ENCODE measurements around the gene KIAA1191.
"Not testable (repeated sequence)": the region's sequence is repeated elsewhere in the genome, so short reads cannot be mapped to it uniquely, and the experiment has no call there.

The KIAA1191 gene

GRCh38 chr5:176361437-176362232 is at the start of gene KIAA1191:
TSS of gene KIAA1191 (minus strand) at chr5:176361764. CDS start at chr5:176359508, 2,256 bp downstream.
- no peak for FAIRE-seq

- no peak for FAIRE-seq
These were observed 49.1 kb upstream of the KIAA1191 start for GRCh38 chr5:176410486-176411180.

- no peak for FAIRE-seq
These were observed 48.2 kb upstream of the KIAA1191 start for GRCh38 chr5:176409765-176410164.

GRCh38 chr5:176408590-176408989 is 47.0 kb upstream of the KIAA1191 start:
- FAIRE-seq = no peak

- not testable (repeated sequence) for FAIRE-seq
These were observed 46.6 kb upstream of the KIAA1191 start for GRCh38 chr5:176408252-176408573.

- no peak for FAIRE-seq
These were observed 46.1 kb upstream of the KIAA1191 start for GRCh38 chr5:176407456-176408251.

- FAIRE-seq = no peak
These were observed 45.0 kb upstream of the KIAA1191 start for GRCh38 chr5:176406436-176407052.

GRCh38 chr5:176405656-176406435 is 44.3 kb upstream of the KIAA1191 start:
- FAIRE-seq = no peak

GRCh38 chr5:176401281-176402205 is 40.0 kb upstream of the KIAA1191 start:
- FAIRE-seq = no peak

GRCh38 chr5:176400382-176401156 is 39.0 kb upstream of the KIAA1191 start:
- FAIRE-seq = no peak

- no peak for FAIRE-seq
These were observed 36.3 kb upstream of the KIAA1191 start for GRCh38 chr5:176397736-176398420.

GRCh38 chr5:176396330-176396729 is 34.8 kb upstream of the KIAA1191 start:
- FAIRE-seq = no peak

- no peak for FAIRE-seq
These were observed 33.5 kb upstream of the KIAA1191 start for GRCh38 chr5:176394881-176395675.

GRCh38 chr5:176394096-176394495 is 32.5 kb upstream of the KIAA1191 start:
- FAIRE-seq = no peak

GRCh38 chr5:176392526-176392925 is 31.0 kb upstream of the KIAA1191 start:
- no peak for FAIRE-seq

- no peak for FAIRE-seq
These were observed 30.4 kb upstream of the KIAA1191 start for GRCh38 chr5:176391999-176392398.

GRCh38 chr5:176391479-176391878 is 29.9 kb upstream of the KIAA1191 start:
- FAIRE-seq = no peak

Data from islet of Langerhans (tissue), 1 donor.